Measurements from ENCODE around the gene GALNT18. TPM values are rescaled to one million over a fixed set of nuclear protein-coding genes. Genes with fewer than 3 reads are reported as not detected.

GALNT18 gene
- total and polyA plus RNA-seq, 4 donors, result 17.7 to 109 (median 63.7) TPM

- WGBS, 2 donors, result 39 to 51% methylated on average over 1 of the region's 1 CpG
- H3K9me3 ChIP-seq (ENCODE audit: control insufficient read depth in 4 of 4, insufficient read depth in 3 of 4, low read length in 3 of 4), result peaks cover 0 to 2% (median 0%) of the 10 kb centered on the region in 4 donors
- no peaks in the 10 kb centered on the region for H3K4me1 ChIP-seq (ENCODE audit: control insufficient read depth in 5 of 5, insufficient read depth in 5 of 5, low read length in 5 of 5)
- no peaks in the 10 kb centered on the region for H3K27me3 ChIP-seq (ENCODE audit: control insufficient read depth in 3 of 3, insufficient read depth in 3 of 3, low read length in 2 of 3)
- no peaks in the 10 kb centered on the region for H3K36me3 ChIP-seq (ENCODE audit: control insufficient read depth in 4 of 4, insufficient read depth in 4 of 4, low read length in 4 of 4)
- H3K4me3 ChIP-seq, result no peak overlapping the region
- ATAC-seq (ENCODE audit: insufficient read depth, low FRiP score) (no peak), DNase-seq (no peak)
- H3K9ac ChIP-seq (ENCODE audit: insufficient read depth in 1 of 2, low read length in 2 of 2), result no peak overlapping the region
- no peak for TF ChIP-seq CTCF (IDR thresholded peaks at IDR 0.05; ENCODE audit: control extremely low read depth, extremely low read depth)
- H3K27ac ChIP-seq (ENCODE audit: low read depth in 1 of 2, low read length in 1 of 2), result no peak overlapping the region
Measured at GRCh38 chr11:11641581-11641980, 19.8 kb upstream of the GALNT18 start.

- no peak for DNase-seq
- WGBS, 2 donors, result 92% methylated on average over 5 of the region's 5 CpGs
Measured at GRCh38 chr11:11640996-11641395, 19.2 kb upstream of the GALNT18 start.

GRCh38 chr11:11640152-11640551 is 18.3 kb upstream of the GALNT18 start:
- H3K27me3 ChIP-seq (ENCODE audit: control insufficient read depth in 3 of 3, insufficient read depth in 3 of 3, low read length in 2 of 3), result no peaks in the 10 kb centered on the region
- H3K9me3 ChIP-seq (ENCODE audit: control insufficient read depth in 4 of 4, insufficient read depth in 3 of 4, low read length in 3 of 4), result peaks cover 0 to 2% (median 0%) of the 10 kb centered on the region in 4 donors
- DNase-seq (no peak), ATAC-seq (ENCODE audit: insufficient read depth, low FRiP score) (no peak)
- no peak for TF ChIP-seq CTCF (IDR thresholded peaks at IDR 0.05; ENCODE audit: control extremely low read depth, extremely low read depth)
- no peak overlapping the region for H3K9ac ChIP-seq (ENCODE audit: insufficient read depth in 1 of 2, low read length in 2 of 2)
- H3K36me3 ChIP-seq (ENCODE audit: control insufficient read depth in 4 of 4, insufficient read depth in 4 of 4, low read length in 4 of 4), result no peaks in the 10 kb centered on the region
- no peak overlapping the region for H3K27ac ChIP-seq (ENCODE audit: low read depth in 1 of 2, low read length in 1 of 2)
- H3K4me1 ChIP-seq (ENCODE audit: control insufficient read depth in 5 of 5, insufficient read depth in 5 of 5, low read length in 5 of 5), result peaks cover 0 to 8% (median 6%) of the 10 kb centered on the region in 5 donors
- no peak overlapping the region for H3K4me3 ChIP-seq
- WGBS, 2 donors, result 91 to 96% methylated on average over 1 of the region's 1 CpG

More at GRCh38 chr11:11640996-11641395, 19.2 kb upstream of the GALNT18 start:
- H3K9ac ChIP-seq (ENCODE audit: insufficient read depth in 1 of 2, low read length in 2 of 2), result no peak overlapping the region
- H3K4me3 ChIP-seq, result no peak overlapping the region
- peaks cover 0 to 2% (median 0%) of the 10 kb centered on the region in 4 donors for H3K9me3 ChIP-seq (ENCODE audit: control insufficient read depth in 4 of 4, insufficient read depth in 3 of 4, low read length in 3 of 4)
- TF ChIP-seq CTCF (IDR thresholded peaks at IDR 0.05; ENCODE audit: control extremely low read depth, extremely low read depth), result no peak
- H3K27me3 ChIP-seq (ENCODE audit: control insufficient read depth in 3 of 3, insufficient read depth in 3 of 3, low read length in 2 of 3), result no peaks in the 10 kb centered on the region
- H3K36me3 ChIP-seq (ENCODE audit: control insufficient read depth in 4 of 4, insufficient read depth in 4 of 4, low read length in 4 of 4), result no peaks in the 10 kb centered on the region
- H3K4me1 ChIP-seq (ENCODE audit: control insufficient read depth in 5 of 5, insufficient read depth in 5 of 5, low read length in 5 of 5), result no peaks in the 10 kb centered on the region
- no peak for ATAC-seq (ENCODE audit: insufficient read depth, low FRiP score)
- H3K27ac ChIP-seq (ENCODE audit: low read depth in 1 of 2, low read length in 1 of 2), result no peak overlapping the region

- no peaks in the 10 kb centered on the region for H3K36me3 ChIP-seq (ENCODE audit: control insufficient read depth in 4 of 4, insufficient read depth in 4 of 4, low read length in 4 of 4)
- H3K27me3 ChIP-seq (ENCODE audit: control insufficient read depth in 3 of 3, insufficient read depth in 3 of 3, low read length in 2 of 3), result no peaks in the 10 kb centered on the region
- peaks cover 0 to 2% (median 0%) of the 10 kb centered on the region in 4 donors for H3K9me3 ChIP-seq (ENCODE audit: control insufficient read depth in 4 of 4, insufficient read depth in 3 of 4, low read length in 3 of 4)
- no peak overlapping the region for H3K27ac ChIP-seq (ENCODE audit: low read depth in 1 of 2, low read length in 1 of 2)
- DNase-seq (no peak), ATAC-seq (ENCODE audit: insufficient read depth, low FRiP score) (no peak)
- H3K4me1 ChIP-seq (ENCODE audit: control insufficient read depth in 5 of 5, insufficient read depth in 5 of 5, low read length in 5 of 5), result peaks cover 0 to 12% (median 6%) of the 10 kb centered on the region in 5 donors
- no peak for TF ChIP-seq CTCF (IDR thresholded peaks at IDR 0.05; ENCODE audit: control extremely low read depth, extremely low read depth)
- H3K9ac ChIP-seq (ENCODE audit: insufficient read depth in 1 of 2, low read length in 2 of 2), result no peak overlapping the region
- WGBS, 2 donors, result 51 to 76% methylated on average over 3 of the region's 3 CpGs
- no peak overlapping the region for H3K4me3 ChIP-seq
Measured at GRCh38 chr11:11636671-11637070, 14.9 kb upstream of the GALNT18 start.
